Upper lobe of left lung (tissue), 6 donors: Measurements from ENCODE around the gene TMEM217. TPM values are rescaled to one million over a fixed set of nuclear protein-coding genes. Genes with fewer than 3 reads are reported as not detected.
A peak's percentile ranks its signal among the peaks of the same experiment; 100 is the strongest.

Experiments used
- ATAC-seq, 2 donors: fragments of 200-7000 bp; cut with Tn5 transposase; one replicate each; pipeline ENCODE4 v1.9.1; 2022; ENCODE audit warnings: mild to moderate bottlenecking in 2 of 2, moderate library complexity in 2 of 2; ENCODE audit not compliant: low FRiP score in 2 of 2
- DNase-seq, 2 donors: peaks; one replicate each; pipeline ENCODE4 v3.0.0-alpha.2; 2019 to 2020
- H3K27ac ChIP-seq, 4 donors: fragments of 200-600 bp; sonication (generic); one replicate each; pipeline ENCODE4 v1.5.1; 2016 to 2019
- H3K27me3 ChIP-seq, 4 donors: fragments of 200-600 bp; sonication (generic); one replicate each; pipeline ENCODE4 v1.5.1; 2017 to 2019
- H3K36me3 ChIP-seq, 4 donors: fragments of 200-600 bp; sonication (generic); one replicate each; pipeline ENCODE4 v1.5.1; 2016 to 2019
- H3K4me1 ChIP-seq, 4 donors: fragments of 200-600 bp; sonication (generic); one replicate each; pipeline ENCODE4 v1.5.1; 2018 to 2019
- H3K4me3 ChIP-seq, 4 donors: fragments of 200-600 bp; sonication (generic); one replicate each; pipeline ENCODE4 v1.5.1; 2017 to 2019; ENCODE audit warnings: mild to moderate bottlenecking in 2 of 4, moderate library complexity in 1 of 4
- H3K9me3 ChIP-seq, 4 donors: fragments of 200-600 bp; sonication (generic); one replicate each; pipeline ENCODE4 v1.5.1; 2018 to 2019
- CTCF ChIP-seq, 6 experiments: fragments of 450-650 bp in 4 of 6; fragments of 200-600 bp in 2 of 6; sonication (generic) in 2 of 6; IDR thresholded peaks; one replicate each; pipeline ENCODE4 v1.5.1; 2016 to 2019; ENCODE audit warnings: antibody characterized with exemption in 6 of 6
- EP300 ChIP-seq, 4 donors: sonication (generic); formaldehyde crosslinking; IDR thresholded peaks; one replicate each; pipeline ENCODE4 v1.5.1; 2017; ENCODE audit warnings: antibody characterized with exemption in 4 of 4, control low read depth in 2 of 4
- POLR2A ChIP-seq, 4 donors: fragments of 450-650 bp; IDR thresholded peaks; one replicate each; pipeline ENCODE4 v1.5.1; 2016 to 2017; ENCODE audit warnings: antibody characterized with exemption in 4 of 4, mild to moderate bottlenecking in 2 of 4
- POLR2AphosphoS5 ChIP-seq, 2 donors: sonication (generic); formaldehyde crosslinking; IDR thresholded peaks; one replicate each; pipeline ENCODE4 v1.5.1; 2017; ENCODE audit warnings: antibody characterized with exemption in 2 of 2
- WGBS, 2 donors: methylation state at CpG; one replicate each; pipeline ENCODE4 v1.1.5; 2017 to 2018; 5-methylcytosine and 5-hydroxymethylcytosine counted together
- total RNA-seq, 6 donors: library from RNA; depleted of rRNA in 4 of 6; stranded (reverse); fragments of >200 nt in 4 of 6; gene quantifications; one replicate each; pipeline versions ENCODE4 v1.1.0 to v1.2.1, GENCODE V29; 2016 to 2021
- donor health status: DM: no; HTN: no; CAD: no; lungs with moderate emphysema.
- donor health status: DM: no; HTN: yes; CAD: no; lungs with severe emphysema.

TMEM217 gene
- total RNA-seq, 6 donors from 2014 or later, result 0.67 to 3.4 (median 1.1) TPM

- DNase-seq, result no peak
- no peak overlapping the region for H3K4me3 ChIP-seq
- no peaks in the 10 kb centered on the region for H3K9me3 ChIP-seq
- peaks cover 7 to 90% (median 52%) of the 10 kb centered on the region in 4 donors for H3K36me3 ChIP-seq
- TF ChIP-seq POLR2AphosphoS5 (IDR thresholded peaks at IDR 0.05) (no peak), CTCF (IDR thresholded peaks at IDR 0.05) (no peak), POLR2A (IDR thresholded peaks at IDR 0.05) (no peak), EP300 (IDR thresholded peaks at IDR 0.05) (no peak)
- no peak for ATAC-seq
- no peak overlapping the region for H3K27ac ChIP-seq
- H3K4me1 ChIP-seq, result peaks cover 0 to 8% (median 7%) of the 10 kb centered on the region in 4 donors
- 93 to 100% methylated on average over 4 of the region's 4 CpGs for WGBS, 2 donors
- H3K27me3 ChIP-seq, result no peaks in the 10 kb centered on the region
Measured at GRCh38 chr6:37284781-37285180, 26.8 kb upstream of the TMEM217 start.

GRCh38 chr6:37283671-37284151 is 25.8 kb upstream of the TMEM217 start:
- H3K9me3 ChIP-seq, result no peaks in the 10 kb centered on the region
- no peak for DNase-seq
- WGBS, 2 donors, result 83 to 87% methylated on average over 2 to 3 of the region's 3 CpGs
- peaks cover 6 to 13% (median 10%) of the 10 kb centered on the region in 4 donors for H3K4me1 ChIP-seq
- peak; percentile 49 to 68 for ATAC-seq
- H3K36me3 ChIP-seq, result peaks cover 7 to 86% (median 53%) of the 10 kb centered on the region in 4 donors
- no peak overlapping the region for H3K4me3 ChIP-seq
- H3K27me3 ChIP-seq, result no peaks in the 10 kb centered on the region
- TF ChIP-seq EP300 (IDR thresholded peaks at IDR 0.05) (no peak), POLR2A (IDR thresholded peaks at IDR 0.05) (no peak), CTCF (IDR thresholded peaks at IDR 0.05) (no peak), POLR2AphosphoS5 (IDR thresholded peaks at IDR 0.05) (no peak)
- H3K27ac ChIP-seq, result peak overlapping the region in 1 of 4 donors; percentile 0

- DNase-seq (no peak), ATAC-seq (no peak)
- Histone ChIP-seq H3K4me3 (no peak overlapping the region), H3K4me1 (peaks cover 6 to 13% (median 10%) of the 10 kb centered on the region in 4 donors), H3K9me3 (no peaks in the 10 kb centered on the region), H3K27me3 (no peaks in the 10 kb centered on the region), H3K27ac (peak overlapping the region in 1 of 4 donors; percentile 0), H3K36me3 (peaks cover 7 to 83% (median 53%) of the 10 kb centered on the region in 4 donors)
- TF ChIP-seq CTCF (IDR thresholded peaks at IDR 0.05) (no peak), POLR2AphosphoS5 (IDR thresholded peaks at IDR 0.05) (no peak), POLR2A (IDR thresholded peaks at IDR 0.05) (no peak), EP300 (IDR thresholded peaks at IDR 0.05) (no peak)
- 56 to 84% methylated on average over 3 of the region's 3 CpGs for WGBS, 2 donors
Measured at GRCh38 chr6:37283268-37283667, 25.3 kb upstream of the TMEM217 start.

- 94 to 100% methylated on average over 2 of the region's 2 CpGs for WGBS, 2 donors
- H3K27me3 ChIP-seq, result no peaks in the 10 kb centered on the region
- DNase-seq, result no peak
- no peaks in the 10 kb centered on the region for H3K9me3 ChIP-seq
- H3K4me3 ChIP-seq, result no peak overlapping the region
- TF ChIP-seq CTCF (IDR thresholded peaks at IDR 0.05) (no peak), POLR2A (IDR thresholded peaks at IDR 0.05) (no peak), POLR2AphosphoS5 (IDR thresholded peaks at IDR 0.05) (no peak), EP300 (IDR thresholded peaks at IDR 0.05) (no peak)
- H3K27ac ChIP-seq, result no peak overlapping the region
- peaks cover 7 to 74% (median 53%) of the 10 kb centered on the region in 4 donors for H3K36me3 ChIP-seq
- H3K4me1 ChIP-seq, result peaks cover 6 to 13% (median 10%) of the 10 kb centered on the region in 4 donors
- no peak for ATAC-seq
Measured at GRCh38 chr6:37282371-37282770, 24.4 kb upstream of the TMEM217 start.
